Panc1 (cell line): ENCODE data around the gene MED14. TPM values are rescaled to one million over a fixed set of nuclear protein-coding genes. Genes with fewer than 3 reads are reported as not detected.

Experiments used
- ATAC-seq: fragments of 200-7000 bp; cut with Tn5 transposase; 2 replicates; pipeline ENCODE4 v1.9.1; 2020; ENCODE audit warnings: mild to moderate bottlenecking, moderate library complexity
- BruUV-seq: library from RNA; stranded (reverse); fragments of 400-500 nt; replicated peaks from 2 replicates; lab custom pipeline; 2021; lab: Mats Ljungman, UMichigan
- CTCF ChIA-PET: fragments of 300-600 bp; sonication (Branson Sonifier 250); formaldehyde crosslinking; loops from one replicate; lab custom pipeline; 2022; ENCODE audit warnings: antibody characterized with exemption; lab: Charles Lee
- POLR2A ChIA-PET: fragments of 300-600 bp; sonication (Branson Sonifier 250); formaldehyde crosslinking; loops from one replicate; lab custom pipeline; 2022; ENCODE audit warnings: antibody characterized with exemption; lab: Charles Lee
- DNase-seq: peaks from one replicate; pipeline ENCODE4 v3.0.0-alpha.2; 2010; ENCODE audit warnings: low read depth, low spot score
- H3K27ac ChIP-seq: 2 replicates; pipeline ENCODE4 v1.5.1; 2011; ENCODE audit warnings: mild to moderate bottlenecking, low read length, inconsistent platforms
- H3K27me3 ChIP-seq: fragments of 200-500 bp; sonication (Bioruptor generic); 2 replicates; pipeline ENCODE4 v1.6.0; 2014; ENCODE audit warnings: low read length, inconsistent platforms; ENCODE audit not compliant: control insufficient read depth, insufficient read depth
- H3K36me3 ChIP-seq: fragments of 200-500 bp; sonication (Bioruptor generic); 2 replicates; pipeline ENCODE4 v1.5.1; 2014; ENCODE audit warnings: inconsistent platforms, mild to moderate bottlenecking, low read length, moderate library complexity; ENCODE audit not compliant: control insufficient read depth, insufficient read depth
- H3K4me1 ChIP-seq: 2 replicates; pipeline ENCODE4 v1.5.1; 2011; ENCODE audit warnings: inconsistent platforms, mild to moderate bottlenecking, low read length, moderate library complexity; ENCODE audit not compliant: control insufficient read depth, insufficient read depth
- H3K4me3 ChIP-seq, 2 experiments: 2 replicates each; pipeline ENCODE4 v1.5.1; 2011 to 2012; ENCODE audit warnings: low read depth in 2 of 2, low read length in 2 of 2, mild to moderate bottlenecking in 2 of 2, inconsistent platforms in 1 of 2, moderate library complexity in 1 of 2
- H3K9me3 ChIP-seq: fragments of 200-500 bp; sonication (Bioruptor generic); 2 replicates; pipeline ENCODE4 v1.5.1; 2014; ENCODE audit warnings: low read depth, mild to moderate bottlenecking, inconsistent platforms, low read length, moderate library complexity; ENCODE audit not compliant: control insufficient read depth, insufficient read depth
- CTCF ChIP-seq: fragments of 450-650 bp; IDR thresholded peaks from 2 replicates; pipeline ENCODE4 v1.5.1; 2017; ENCODE audit warnings: mild to moderate bottlenecking
- POLR2AphosphoS5 ChIP-seq: IDR thresholded peaks from 2 replicates; pipeline ENCODE4 v1.6.1; 2012; ENCODE audit warnings: mild to moderate bottlenecking, low read depth, low read length, moderate library complexity
- REST ChIP-seq, 2 experiments: IDR thresholded peaks; 2 replicates each; pipeline ENCODE4 v1.6.1; 2011 to 2012; ENCODE audit warnings: low read depth in 2 of 2, control low read depth in 1 of 2, low read length in 1 of 2, mild to moderate bottlenecking in 1 of 2, moderate library complexity in 1 of 2; ENCODE audit not compliant: insufficient read depth in 1 of 2
- SIN3A ChIP-seq: IDR thresholded peaks from 2 replicates; pipeline ENCODE4 v1.6.1; 2012; ENCODE audit warnings: low read depth, mild to moderate bottlenecking, low read length, moderate library complexity, borderline replicate concordance; ENCODE audit not compliant: insufficient read depth
- TCF7L2 ChIP-seq: IDR thresholded peaks from 2 replicates; pipeline ENCODE4 v1.6.1; 2011; ENCODE audit warnings: mild to moderate bottlenecking, low read depth, low read length, inconsistent platforms
- in situ Hi-C: cut with HindIII; loops from 2 replicates; pipeline ENCODE4 v1.10.0; 2016; ENCODE audit warnings: low sequenced_read_pairs, low pct_unique_long_range_greater_than_20kb
- intact Hi-C: fragments of 100-400 bp; cut with micrococcal nuclease; formaldehyde crosslinking; loops from one replicate; pipeline ENCODE4 v1.10.0; 2022; ENCODE audit not compliant: unreplicated experiment
- total RNA-seq: library from RNA; stranded (reverse); gene quantifications from one replicate; pipeline ENCODE4 v1.2.1, GENCODE V29; 2021; ENCODE audit not compliant: unreplicated experiment

The MED14 gene
- total RNA-seq, 1 experiment from 2014 or later, result 45.4 TPM

GRCh38 chrX:40646489-40647306 lies 88.6 kb downstream of the MED14 start:
- no peaks in the 10 kb centered on the region for H3K9me3 ChIP-seq

More at GRCh38 chrX:40646489-40647306, 88.6 kb downstream of the MED14 start:
- DNase-seq (no peak), ATAC-seq (peak; percentile 44; the same call in 1 of the 2 replicates)
- Histone ChIP-seq H3K36me3 (no peaks in the 10 kb centered on the region), H3K27me3 (no peaks in the 10 kb centered on the region), H3K27ac (peak overlapping the region; percentile 73), H3K4me1 (no peaks in the 10 kb centered on the region), H3K4me3 (peak overlapping the region; percentile 66 to 67)
- no TSS peak for BruUV-seq
- ChIA-PET CTCF (interaction anchor here (0.7 kb wide), 1 partner anchor 103 kb away, joined by 4 read pairs; no protein-coding TSS in a partner anchor), POLR2A (no interaction called here)
- intact Hi-C loops (no loop called here), in situ Hi-C loops (no loop called here)
- TF ChIP-seq TCF7L2 (no peak), POLR2AphosphoS5 (no peak), REST (IDR thresholded peaks at IDR 0.05; ENCODE audit: insufficient read depth in 1 of 2, low read depth in 2 of 2, low read length in 1 of 2) (no peak), CTCF (no peak), SIN3A (no peak)
